ENCODE results near the gene DDX6. TPM values are rescaled to one million over a fixed set of nuclear protein-coding genes. Genes with fewer than 3 reads are reported as not detected.

DDX6 gene
- total and polyA plus RNA-seq, 2 experiments from 2014 or later: 68.3 to 205 TPM

GRCh38 chr11:118813551-118813950 lies 22.6 kb upstream of the DDX6 start:
- H3K36me3 ChIP-seq (ENCODE audit: insufficient read depth): no peaks in the 10 kb centered on the region
- H3K4me1 ChIP-seq (ENCODE audit: insufficient read depth): no peaks in the 10 kb centered on the region
- H3K36me3 Mint-ChIP-seq (ENCODE audit: low read depth): no peaks in the 10 kb centered on the region
- ATAC-seq (no peak), DNase-seq (ENCODE audit: low spot score) (no peak)
- H3K27me3 ChIP-seq (ENCODE audit: insufficient read depth): no peaks in the 10 kb centered on the region
- no peaks in the 10 kb centered on the region for H3K9me2 ChIP-seq (ENCODE audit: insufficient read depth)
- no peaks in the 10 kb centered on the region for H4K20me1 ChIP-seq (replicated peaks; ENCODE audit: insufficient read depth)
- H3K79me2 ChIP-seq (replicated peaks; ENCODE audit: insufficient read depth): no peaks in the 10 kb centered on the region
- no peak for TF ChIP-seq ZNF114 (CRISPR knock-in tag; IDR thresholded peaks at IDR 0.05)
- no peak for TF ChIP-seq EZH2 (IDR thresholded peaks at IDR 0.05; ENCODE audit: low read depth, unreplicated experiment)
- no peak for TF ChIP-seq STAT1 (IDR thresholded peaks at IDR 0.05; ENCODE audit: unreplicated experiment)
- TF ChIP-seq CTCF (conservative IDR thresholded peaks at IDR 0.05; ENCODE audit: low read depth in 2 of 2): no peak
- TF ChIP-seq, protein P1, sequence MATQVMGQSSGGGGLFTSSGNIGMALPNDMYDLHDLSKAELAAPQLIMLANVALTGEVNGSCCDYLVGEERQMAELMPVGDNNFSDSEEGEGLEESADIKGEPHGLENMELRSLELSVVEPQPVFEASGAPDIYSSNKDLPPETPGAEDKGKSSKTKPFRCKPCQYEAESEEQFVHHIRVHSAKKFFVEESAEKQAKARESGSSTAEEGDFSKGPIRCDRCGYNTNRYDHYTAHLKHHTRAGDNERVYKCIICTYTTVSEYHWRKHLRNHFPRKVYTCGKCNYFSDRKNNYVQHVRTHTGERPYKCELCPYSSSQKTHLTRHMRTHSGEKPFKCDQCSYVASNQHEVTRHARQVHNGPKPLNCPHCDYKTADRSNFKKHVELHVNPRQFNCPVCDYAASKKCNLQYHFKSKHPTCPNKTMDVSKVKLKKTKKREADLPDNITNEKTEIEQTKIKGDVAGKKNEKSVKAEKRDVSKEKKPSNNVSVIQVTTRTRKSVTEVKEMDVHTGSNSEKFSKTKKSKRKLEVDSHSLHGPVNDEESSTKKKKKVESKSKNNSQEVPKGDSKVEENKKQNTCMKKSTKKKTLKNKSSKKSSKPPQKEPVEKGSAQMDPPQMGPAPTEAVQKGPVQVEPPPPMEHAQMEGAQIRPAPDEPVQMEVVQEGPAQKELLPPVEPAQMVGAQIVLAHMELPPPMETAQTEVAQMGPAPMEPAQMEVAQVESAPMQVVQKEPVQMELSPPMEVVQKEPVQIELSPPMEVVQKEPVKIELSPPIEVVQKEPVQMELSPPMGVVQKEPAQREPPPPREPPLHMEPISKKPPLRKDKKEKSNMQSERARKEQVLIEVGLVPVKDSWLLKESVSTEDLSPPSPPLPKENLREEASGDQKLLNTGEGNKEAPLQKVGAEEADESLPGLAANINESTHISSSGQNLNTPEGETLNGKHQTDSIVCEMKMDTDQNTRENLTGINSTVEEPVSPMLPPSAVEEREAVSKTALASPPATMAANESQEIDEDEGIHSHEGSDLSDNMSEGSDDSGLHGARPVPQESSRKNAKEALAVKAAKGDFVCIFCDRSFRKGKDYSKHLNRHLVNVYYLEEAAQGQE (IDR thresholded peaks at IDR 0.05; ENCODE audit: unreplicated experiment): no peak
- TF ChIP-seq EZH2phosphoT487 (IDR thresholded peaks at IDR 0.05; ENCODE audit: unreplicated experiment): no peak
- TF ChIP-seq CREB1 (CRISPR knock-in tag; IDR thresholded peaks at IDR 0.05; ENCODE audit: low read depth): no peak
- no peak for TF ChIP-seq NANOG (IDR thresholded peaks at IDR 0.05; ENCODE audit: borderline replicate concordance)
- TF ChIP-seq JUNB (IDR thresholded peaks at IDR 0.05; ENCODE audit: unreplicated experiment): no peak
- TF ChIP-seq ETS1 (IDR thresholded peaks at IDR 0.05): no peak
- H3K4me3 ChIP-seq: no peak overlapping the region
- no peaks in the 10 kb centered on the region for H3K9me3 Mint-ChIP-seq
- H3K4me2 ChIP-seq: no peak overlapping the region
- H3K27me3 Mint-ChIP-seq (ENCODE audit: insufficient read depth, low read depth, poor library complexity): peaks cover 4% of the 10 kb centered on the region
- H2AFZ ChIP-seq: no peak overlapping the region
- no peak overlapping the region for H3K27ac Mint-ChIP-seq
- H3K4me1 Mint-ChIP-seq: no peaks in the 10 kb centered on the region
- no peak overlapping the region for H3K4me3 Mint-ChIP-seq
- no peak overlapping the region for H3K27ac ChIP-seq (ENCODE audit: low read depth)
- H3F3A ChIP-seq (replicated peaks; ENCODE audit: low read depth): no peaks in the 10 kb centered on the region
